Hepatocyte (in vitro differentiated cells): ENCODE results near the gene LGI4. TPM values are rescaled to one million over a fixed set of nuclear protein-coding genes. Genes with fewer than 3 reads are reported as not detected.

Experiments
- DNase-seq: peaks from one replicate; pipeline ENCODE4 v3.0.0-alpha.2; 2016; ENCODE audit warnings: low spot score
- H2AFZ ChIP-seq: fragments of 200-600 bp; sonication (generic); 2 replicates; pipeline ENCODE4 v1.6.0; 2016; ENCODE audit warnings: antibody characterized with exemption, mild to moderate bottlenecking
- H3K27ac ChIP-seq: fragments of 200-600 bp; sonication (generic); 2 replicates; pipeline ENCODE4 v1.5.1; 2016; ENCODE audit warnings: mild to moderate bottlenecking
- H3K27me3 ChIP-seq: fragments of 200-600 bp; sonication (generic); 2 replicates; pipeline ENCODE4 v1.6.1; 2016
- H3K36me3 ChIP-seq: fragments of 200-600 bp; sonication (generic); replicated peaks from 2 replicates; pipeline ENCODE4 v1.5.1; 2016; ENCODE audit warnings: low read depth; ENCODE audit not compliant: insufficient read depth
- H3K4me1 ChIP-seq: fragments of 200-600 bp; sonication (generic); 2 replicates; pipeline ENCODE4 v1.5.1; 2016; ENCODE audit warnings: mild to moderate bottlenecking, moderate library complexity; ENCODE audit not compliant: insufficient read depth
- H3K4me2 ChIP-seq: fragments of 200-600 bp; sonication (generic); 2 replicates; pipeline ENCODE4 v1.6.0; 2016
- H3K4me3 ChIP-seq: fragments of 200-600 bp; sonication (generic); 2 replicates; pipeline ENCODE4 v1.5.1; 2016; ENCODE audit warnings: mild to moderate bottlenecking
- H3K79me2 ChIP-seq: fragments of 200-600 bp; sonication (generic); 2 replicates; pipeline ENCODE4 v1.6.0; 2017; ENCODE audit warnings: mild to moderate bottlenecking
- H3K9me2 ChIP-seq: fragments of 200-600 bp; sonication (generic); replicated peaks from 2 replicates; pipeline ENCODE4 v1.6.0; 2017; ENCODE audit warnings: mild to moderate bottlenecking; ENCODE audit not compliant: insufficient read depth
- H3K9me3 ChIP-seq: fragments of 200-600 bp; sonication (generic); 2 replicates; pipeline ENCODE4 v1.5.1; 2016; ENCODE audit warnings: low read depth, mild to moderate bottlenecking
- H4K20me1 ChIP-seq: fragments of 200-600 bp; sonication (generic); 2 replicates; pipeline ENCODE4 v1.6.0; 2016; ENCODE audit warnings: mild to moderate bottlenecking; ENCODE audit not compliant: insufficient read depth, poor library complexity, severe bottlenecking
- CTCF ChIP-seq: fragments of 200-600 bp; sonication (generic); IDR thresholded peaks from 2 replicates; pipeline ENCODE4 v1.5.1; 2016; ENCODE audit warnings: antibody characterized with exemption, mild to moderate bottlenecking; ENCODE audit not compliant: poor library complexity
- EZH2 ChIP-seq: fragments of 200-600 bp; sonication (generic); IDR thresholded peaks from 2 replicates; pipeline ENCODE4 v1.6.1; 2016; ENCODE audit warnings: antibody characterized with exemption, mild to moderate bottlenecking, borderline replicate concordance
- EZH2phosphoT487 ChIP-seq: fragments of 200-600 bp; sonication (generic); IDR thresholded peaks from one replicate; pipeline ENCODE4 v1.6.1; 2018; ENCODE audit warnings: antibody characterized with exemption, mild to moderate bottlenecking, low read depth, moderate library complexity; ENCODE audit not compliant: unreplicated experiment, severe bottlenecking
- WGBS: methylation state at CpG from one replicate; pipeline ENCODE4 v1.1.6; 2016; ENCODE audit warnings: low lambda C conversion rate; ENCODE audit errors: missing lambda C conversion rate; 5-methylcytosine and 5-hydroxymethylcytosine counted together
- polyA plus RNA-seq: library from polyadenylated mRNA; unstranded; fragments of >200 nt; fragmentation: Nextera tagmentation; extraction: Ambion mirVana; gene quantifications from 2 replicates; pipeline ENCODE4 v1.2.1, GENCODE V29; 2016
- total RNA-seq: library from RNA; depleted of rRNA; stranded (reverse); fragments of >200 nt; gene quantifications from 2 replicates; pipeline ENCODE4 v1.2.3, GENCODE V29; 2014

LGI4 gene
- total and polyA plus RNA-seq, 2 experiments from 2014 or later: 5.2 to 6.3 TPM

DNA sequence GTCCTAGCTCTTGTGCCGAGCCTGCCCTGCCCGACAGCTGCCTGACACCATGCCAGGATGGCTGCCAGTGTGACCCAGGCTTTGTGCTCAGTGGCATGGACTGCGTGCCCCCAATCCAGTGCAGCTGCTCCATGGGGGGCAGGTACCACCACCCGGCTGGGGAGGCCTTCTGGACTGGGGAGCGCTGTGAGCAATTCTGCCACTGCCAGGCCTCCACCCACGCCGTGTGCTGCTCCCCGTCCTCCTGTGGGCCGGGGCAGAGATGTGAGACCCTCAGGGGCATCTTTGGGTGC lies 28.6 kb downstream of the LGI4 start:
- Histone ChIP-seq H3K27ac (no peak overlapping the region), H3K9me3 (no peaks in the 10 kb centered on the region), H4K20me1 (no peaks in the 10 kb centered on the region), H3K9me2 (no peaks in the 10 kb centered on the region), H3K27me3 (no peaks in the 10 kb centered on the region), H3K79me2 (no peaks in the 10 kb centered on the region), H3K4me2 (no peak overlapping the region), H3K4me1 (no peaks in the 10 kb centered on the region), H3K36me3 (no peaks in the 10 kb centered on the region), H3K4me3 (no peak overlapping the region), H2AFZ (no peak overlapping the region)
- 95% methylated on average over 9 of the region's 9 CpGs for WGBS
- TF ChIP-seq CTCF (no peak), EZH2 (no peak)
- no peak for DNase-seq

DNA sequence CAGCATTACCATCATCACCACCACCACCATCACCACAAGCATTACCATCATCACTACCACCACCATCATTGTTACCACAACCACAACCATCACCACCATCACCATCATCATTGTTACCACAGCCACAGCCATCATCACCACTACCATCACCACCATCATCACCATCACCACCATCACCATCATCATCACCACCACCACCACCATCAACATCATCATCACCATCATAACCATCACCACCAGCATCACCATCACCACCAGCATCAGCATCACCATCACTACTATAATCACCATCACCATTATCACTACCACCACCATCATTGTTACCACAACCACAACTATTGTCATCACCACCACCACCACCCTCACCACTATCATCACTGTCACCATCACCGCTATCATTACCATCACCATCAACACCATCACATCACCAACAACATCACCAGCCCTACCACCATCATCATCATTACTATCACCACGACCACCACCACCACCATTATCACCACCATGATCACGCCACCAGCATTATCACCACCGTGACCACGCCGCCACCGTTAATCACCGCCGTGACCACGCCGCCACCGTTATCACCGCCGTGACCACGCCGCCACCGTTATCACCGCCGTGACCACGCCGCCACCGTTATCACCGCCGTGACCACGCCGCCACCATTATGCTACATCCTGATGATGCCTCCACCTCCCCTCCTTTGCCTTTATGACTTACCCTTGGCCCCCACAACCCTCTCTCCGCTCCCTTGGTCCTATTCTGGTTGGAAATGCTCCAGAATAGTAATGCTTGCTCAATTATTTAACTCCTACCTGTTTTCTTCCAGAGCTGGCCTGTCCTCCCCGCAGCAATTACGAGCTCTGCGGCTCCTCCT lies 29.2 kb downstream of the LGI4 start:
- Histone ChIP-seq H3K9me2 (no peaks in the 10 kb centered on the region), H2AFZ (no peak overlapping the region), H3K79me2 (no peaks in the 10 kb centered on the region), H3K4me3 (no peak overlapping the region), H3K27me3 (no peaks in the 10 kb centered on the region), H3K4me2 (no peak overlapping the region), H3K4me1 (no peaks in the 10 kb centered on the region), H3K9me3 (no peaks in the 10 kb centered on the region), H3K36me3 (no peaks in the 10 kb centered on the region), H3K27ac (no peak overlapping the region), H4K20me1 (no peaks in the 10 kb centered on the region)
- DNase-seq: no peak
- 91% methylated on average over 25 of the region's 30 CpGs for WGBS
- TF ChIP-seq EZH2 (no peak), EZH2phosphoT487 (no peak), CTCF (no peak)

DNA sequence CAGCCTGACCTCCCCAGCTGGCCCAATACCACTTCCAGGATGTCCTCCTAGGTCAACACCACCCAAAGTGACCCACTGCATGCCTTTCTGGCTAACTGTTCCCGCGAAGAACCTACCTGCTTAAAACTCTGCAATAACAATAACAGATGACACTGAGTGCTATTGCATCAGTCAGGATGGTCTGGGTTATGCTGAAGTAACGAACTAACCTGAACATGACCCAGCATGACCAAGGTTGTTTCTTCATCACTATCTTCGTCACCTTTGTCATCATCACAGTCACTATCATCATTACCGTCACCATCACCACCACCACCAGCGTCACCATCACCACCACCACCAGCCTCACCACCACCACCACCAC lies 29.8 kb downstream of the LGI4 start:
- Histone ChIP-seq H3K27ac (no peak overlapping the region), H3K9me2 (no peaks in the 10 kb centered on the region), H3K4me3 (no peak overlapping the region), H4K20me1 (no peaks in the 10 kb centered on the region), H2AFZ (no peak overlapping the region), H3K27me3 (no peaks in the 10 kb centered on the region), H3K9me3 (no peaks in the 10 kb centered on the region), H3K79me2 (no peaks in the 10 kb centered on the region), H3K4me2 (no peak overlapping the region), H3K4me1 (no peaks in the 10 kb centered on the region), H3K36me3 (no peaks in the 10 kb centered on the region)
- no peak for DNase-seq
- TF ChIP-seq CTCF: no peak
- no peak for TF ChIP-seq EZH2
- no peak for TF ChIP-seq EZH2phosphoT487
- over 99% methylated on average over 6 of the region's 6 CpGs for WGBS
